ENCODE results near the gene OR2J1.
"Not testable (repeated sequence)": the region's sequence is repeated elsewhere in the genome, so short reads cannot be mapped to it uniquely, and the experiment has no call there.

DNA sequence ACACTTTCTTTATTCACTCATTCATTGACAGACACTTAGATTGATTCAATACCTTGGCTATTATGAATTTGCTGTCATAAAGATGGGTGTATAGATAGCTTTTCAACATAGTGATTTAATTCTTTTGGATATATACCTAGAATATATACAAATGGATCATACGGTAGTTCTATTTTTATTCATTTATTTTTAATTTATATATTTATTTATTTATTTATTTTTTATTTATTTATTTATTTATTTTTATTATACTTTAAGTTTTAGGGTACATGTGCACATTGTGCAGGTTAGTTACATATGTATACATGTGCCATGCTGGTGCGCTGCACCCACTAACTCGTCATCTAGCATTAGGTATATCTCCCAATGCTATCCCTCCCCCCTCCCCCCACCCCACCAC is 15.7 kb downstream of the OR2J1 start:
- not testable (repeated sequence) for TF ChIP-seq POLR2A, CTCF (IDR thresholded peaks at IDR 0.05)

Data from uterus (tissue), 2 donors.